ENCODE results near the gene NUP50.

Gene NUP50

DNA sequence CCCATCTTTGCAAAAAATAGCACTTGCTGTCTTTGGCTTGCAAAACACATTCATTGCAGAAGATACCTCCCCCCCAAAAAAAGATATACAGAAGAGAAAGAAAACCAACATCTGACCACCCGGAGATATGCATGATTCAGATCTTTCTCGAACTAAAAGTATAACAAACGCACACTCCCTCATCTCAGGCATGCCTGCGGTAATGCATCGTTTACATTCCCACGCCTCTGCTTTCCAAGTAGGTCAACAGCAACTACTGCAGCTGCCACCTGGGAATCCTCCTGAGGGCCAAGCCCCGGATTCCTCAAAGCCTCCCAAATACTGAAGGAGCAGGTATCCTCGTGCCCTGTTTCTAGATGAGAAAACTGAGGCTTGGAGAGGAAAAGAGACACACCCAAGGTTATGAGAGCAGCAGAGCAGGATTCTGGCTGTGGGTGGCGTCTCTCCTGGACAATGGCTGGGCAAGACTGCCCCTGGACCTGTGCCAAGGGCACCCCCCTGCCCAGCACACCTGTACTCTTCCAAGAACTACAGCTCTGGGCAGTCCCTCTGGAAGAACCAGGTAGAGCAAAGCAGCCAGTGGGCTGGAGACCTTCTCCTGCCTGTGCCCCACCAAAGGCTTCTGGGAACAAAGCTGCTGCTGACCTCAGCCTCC is 38.1 kb downstream of the NUP50 start:
- Histone ChIP-seq H2BK15ac (ENCODE audit: low read depth, poor library complexity, severe bottlenecking) (no peak overlapping the region), H3K4ac (ENCODE audit: low read depth in 1 of 2, low read length in 2 of 2) (peak overlapping the region; percentile 21 to 48), H2AFZ (ENCODE audit: low read depth, low read length) (no peak overlapping the region), H2AK5ac (ENCODE audit: low read length, severe bottlenecking) (peak overlapping the region; percentile 55), H3K27me3 (ENCODE audit: control insufficient read depth in 1 of 2, insufficient read depth in 1 of 2, low read length in 2 of 2) (no peaks in the 10 kb centered on the region), H3K4me1 (ENCODE audit: control insufficient read depth, insufficient read depth, low read depth, low read length) (peaks cover 26% of the 10 kb centered on the region), H2BK12ac (ENCODE audit: low read length in 2 of 2) (peak overlapping the region; percentile 12 to 13), H3K9me3 (ENCODE audit: control insufficient read depth, low read length) (no peaks in the 10 kb centered on the region), H3K18ac (ENCODE audit: low read depth in 1 of 2, low read length in 2 of 2) (peak overlapping the region; percentile 61 to 87), H2BK5ac (ENCODE audit: low read depth, low read length, poor library complexity, severe bottlenecking) (no peak overlapping the region), H4K91ac (ENCODE audit: low read length) (peak overlapping the region; percentile 29), H3K4me2 (ENCODE audit: low read length, poor library complexity, severe bottlenecking) (no peak overlapping the region), H3K79me1 (replicated peaks; ENCODE audit: low read length, poor library complexity, severe bottlenecking) (peaks cover 11% of the 10 kb centered on the region), H3K36me3 (ENCODE audit: control insufficient read depth in 1 of 2, insufficient read depth in 2 of 2, low read depth in 1 of 2, low read length in 2 of 2) (peaks cover 71 to 78% of the 10 kb centered on the region in 2 experiments), H2BK120ac (ENCODE audit: low read depth, low read length) (no peak overlapping the region), H3K9ac (ENCODE audit: low read length) (no peak overlapping the region), H3K14ac (ENCODE audit: low read length in 2 of 2) (peak overlapping the region in 1 of 2 experiments; percentile 93), H3K23ac (ENCODE audit: low read length in 2 of 2) (no peak overlapping the region), H4K8ac (ENCODE audit: low read length) (peak overlapping the region; percentile 70), H3K4me3 (ENCODE audit: insufficient read depth in 1 of 2, low read depth in 1 of 2, low read length in 2 of 2) (no peak overlapping the region), H3K27ac (ENCODE audit: low read length, poor library complexity, severe bottlenecking) (peak overlapping the region; percentile 65)
- DNase-seq, result peak; percentile 98
- WGBS, result 17% methylated on average over 9 of the region's 9 CpGs

DNA sequence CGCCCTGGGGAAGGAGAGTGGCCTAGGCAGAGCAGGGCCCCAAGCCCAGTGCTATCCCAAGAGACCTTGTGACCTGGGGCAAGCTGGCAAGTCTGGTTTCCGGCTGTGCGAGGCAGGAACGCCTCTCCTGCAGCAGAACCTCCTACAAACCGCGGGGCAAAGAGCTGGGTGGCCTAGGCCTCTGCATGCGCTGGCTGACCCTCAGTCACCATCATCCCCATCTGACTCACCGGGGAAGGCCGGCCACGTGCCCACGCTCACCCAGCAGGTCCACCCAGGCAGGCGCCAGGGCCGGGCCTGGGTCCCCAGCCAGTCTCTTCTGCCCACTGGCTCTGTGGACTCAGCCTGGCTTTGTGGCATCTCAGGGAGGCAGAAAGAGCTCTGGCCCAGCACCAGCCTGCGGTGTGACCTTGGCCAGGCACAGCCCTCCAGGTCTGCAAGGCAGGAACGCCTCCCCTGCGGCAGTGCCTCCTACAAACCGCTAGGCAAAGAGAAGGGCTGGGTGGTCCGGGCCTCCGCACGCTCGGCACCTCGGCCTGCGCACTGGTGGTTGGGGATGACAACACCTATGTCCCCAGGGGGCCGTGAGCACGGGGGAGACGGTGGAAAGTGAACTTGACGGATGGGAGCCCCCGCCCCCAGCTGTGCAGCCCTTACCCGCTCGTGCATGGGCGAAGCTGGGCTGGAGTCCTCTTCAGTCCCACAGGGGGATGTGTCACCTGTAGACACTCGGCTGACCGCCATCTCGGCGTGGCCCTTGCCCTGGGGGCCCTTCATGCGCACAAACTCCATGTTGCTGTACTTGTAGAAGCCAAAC is 38.8 kb downstream of the NUP50 start:
- H3K4me2 ChIP-seq (ENCODE audit: low read length, poor library complexity, severe bottlenecking), result no peak overlapping the region
- peak overlapping the region; percentile 29 for H4K91ac ChIP-seq (ENCODE audit: low read length)
- H2BK15ac ChIP-seq (ENCODE audit: low read depth, poor library complexity, severe bottlenecking), result peak overlapping the region; percentile 29
- H3K14ac ChIP-seq (ENCODE audit: low read length in 2 of 2), result peak overlapping the region in 1 of 2 experiments; percentile 93
- no peak overlapping the region for H3K27ac ChIP-seq (ENCODE audit: low read length, poor library complexity, severe bottlenecking)
- peaks cover 11% of the 10 kb centered on the region for H3K79me1 ChIP-seq (replicated peaks; ENCODE audit: low read length, poor library complexity, severe bottlenecking)
- H3K4me1 ChIP-seq (ENCODE audit: control insufficient read depth, insufficient read depth, low read depth, low read length), result peaks cover 27% of the 10 kb centered on the region
- H4K8ac ChIP-seq (ENCODE audit: low read length), result peak overlapping the region; percentile 70
- H2BK5ac ChIP-seq (ENCODE audit: low read depth, low read length, poor library complexity, severe bottlenecking), result no peak overlapping the region
- H3K9ac ChIP-seq (ENCODE audit: low read length), result no peak overlapping the region
- H2AK5ac ChIP-seq (ENCODE audit: low read length, severe bottlenecking), result peak overlapping the region; percentile 55
- H3K9me3 ChIP-seq (ENCODE audit: control insufficient read depth, low read length), result no peaks in the 10 kb centered on the region
- peak overlapping the region; percentile 21 to 48 for H3K4ac ChIP-seq (ENCODE audit: low read depth in 1 of 2, low read length in 2 of 2)
- H3K18ac ChIP-seq (ENCODE audit: low read depth in 1 of 2, low read length in 2 of 2), result peak overlapping the region; percentile 61 to 87
- peak; percentile 51 for DNase-seq
- peaks cover 64 to 72% of the 10 kb centered on the region in 2 experiments for H3K36me3 ChIP-seq (ENCODE audit: control insufficient read depth in 1 of 2, insufficient read depth in 2 of 2, low read depth in 1 of 2, low read length in 2 of 2)
- no peaks in the 10 kb centered on the region for H3K27me3 ChIP-seq (ENCODE audit: control insufficient read depth in 1 of 2, insufficient read depth in 1 of 2, low read length in 2 of 2)
- H2BK120ac ChIP-seq (ENCODE audit: low read depth, low read length), result no peak overlapping the region
- H2AFZ ChIP-seq (ENCODE audit: low read depth, low read length), result no peak overlapping the region
- no peak overlapping the region for H3K23ac ChIP-seq (ENCODE audit: low read length in 2 of 2)
- peak overlapping the region; percentile 12 to 13 for H2BK12ac ChIP-seq (ENCODE audit: low read length in 2 of 2)
- WGBS, result 87% methylated on average over 36 of the region's 36 CpGs
- H3K4me3 ChIP-seq (ENCODE audit: insufficient read depth in 1 of 2, low read depth in 1 of 2, low read length in 2 of 2), result no peak overlapping the region

DNA sequence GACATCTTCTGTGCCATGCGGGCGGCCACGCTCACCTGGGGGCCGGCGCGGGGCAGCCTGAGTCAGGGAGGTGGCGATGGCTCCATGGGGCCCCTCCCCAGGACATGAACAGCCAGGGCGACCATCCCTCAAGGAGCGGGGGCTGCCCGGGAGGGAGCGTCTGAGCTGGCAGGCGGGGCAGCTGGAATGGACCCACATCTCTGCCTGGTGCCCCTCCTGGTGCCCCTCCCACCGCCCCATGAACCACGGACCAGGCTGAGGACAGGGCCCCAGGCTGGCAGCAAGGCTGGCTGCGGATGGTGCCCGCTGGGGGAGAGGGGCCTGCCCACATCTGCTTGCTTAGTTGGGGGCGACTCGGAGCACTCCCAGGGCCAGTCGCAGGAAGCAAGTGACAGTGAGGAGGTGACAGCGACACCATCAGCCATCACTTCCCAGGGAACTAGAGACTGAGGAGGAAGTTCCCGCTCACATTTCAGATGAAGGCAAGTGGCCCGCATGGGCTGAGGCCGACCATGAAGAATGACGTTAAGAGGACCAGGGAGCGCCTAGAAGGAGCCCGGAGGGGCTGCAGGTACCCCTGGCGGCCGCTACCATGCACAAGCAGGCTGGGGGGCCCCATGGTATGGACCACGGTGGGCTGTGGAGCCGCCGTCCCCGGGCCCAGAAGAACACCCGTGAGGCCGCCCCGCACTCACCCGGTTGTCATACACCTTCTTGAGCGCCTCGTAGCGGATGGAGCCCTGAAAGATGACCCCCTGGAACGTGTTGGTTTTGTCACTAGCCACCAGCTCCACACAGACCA is 39.6 kb downstream of the NUP50 start:
- Histone ChIP-seq H3K23ac (ENCODE audit: low read length in 2 of 2) (no peak overlapping the region), H3K18ac (ENCODE audit: low read depth in 1 of 2, low read length in 2 of 2) (peak overlapping the region in 1 of 2 experiments; percentile 16), H3K36me3 (ENCODE audit: control insufficient read depth in 1 of 2, insufficient read depth in 2 of 2, low read depth in 1 of 2, low read length in 2 of 2) (peaks cover 64 to 66% of the 10 kb centered on the region in 2 experiments), H2BK120ac (ENCODE audit: low read depth, low read length) (no peak overlapping the region), H3K4ac (ENCODE audit: low read depth in 1 of 2, low read length in 2 of 2) (no peak overlapping the region), H2AFZ (ENCODE audit: low read depth, low read length) (no peak overlapping the region), H3K4me3 (ENCODE audit: insufficient read depth in 1 of 2, low read depth in 1 of 2, low read length in 2 of 2) (no peak overlapping the region), H2BK12ac (ENCODE audit: low read length in 2 of 2) (peak overlapping the region in 1 of 2 experiments; percentile 0), H3K27me3 (ENCODE audit: control insufficient read depth in 1 of 2, insufficient read depth in 1 of 2, low read length in 2 of 2) (no peaks in the 10 kb centered on the region), H4K91ac (ENCODE audit: low read length) (peak overlapping the region; percentile 23), H3K9ac (ENCODE audit: low read length) (no peak overlapping the region), H3K14ac (ENCODE audit: low read length in 2 of 2) (no peak overlapping the region), H3K79me1 (replicated peaks; ENCODE audit: low read length, poor library complexity, severe bottlenecking) (peaks cover 11% of the 10 kb centered on the region), H2BK15ac (ENCODE audit: low read depth, poor library complexity, severe bottlenecking) (no peak overlapping the region), H2AK5ac (ENCODE audit: low read length, severe bottlenecking) (no peak overlapping the region), H2BK5ac (ENCODE audit: low read depth, low read length, poor library complexity, severe bottlenecking) (no peak overlapping the region), H3K4me1 (ENCODE audit: control insufficient read depth, insufficient read depth, low read depth, low read length) (peaks cover 33% of the 10 kb centered on the region), H3K9me3 (ENCODE audit: control insufficient read depth, low read length) (no peaks in the 10 kb centered on the region), H3K27ac (ENCODE audit: low read length, poor library complexity, severe bottlenecking) (no peak overlapping the region), H3K4me2 (ENCODE audit: low read length, poor library complexity, severe bottlenecking) (no peak overlapping the region), H4K8ac (ENCODE audit: low read length) (no peak overlapping the region)
- 96% methylated on average over 40 of the region's 40 CpGs for WGBS
- no peak for DNase-seq

All from mesenchymal stem cell (in vitro differentiated cells and primary cell).